ENCODE results near the gene NCF4.

NCF4 gene

DNA sequence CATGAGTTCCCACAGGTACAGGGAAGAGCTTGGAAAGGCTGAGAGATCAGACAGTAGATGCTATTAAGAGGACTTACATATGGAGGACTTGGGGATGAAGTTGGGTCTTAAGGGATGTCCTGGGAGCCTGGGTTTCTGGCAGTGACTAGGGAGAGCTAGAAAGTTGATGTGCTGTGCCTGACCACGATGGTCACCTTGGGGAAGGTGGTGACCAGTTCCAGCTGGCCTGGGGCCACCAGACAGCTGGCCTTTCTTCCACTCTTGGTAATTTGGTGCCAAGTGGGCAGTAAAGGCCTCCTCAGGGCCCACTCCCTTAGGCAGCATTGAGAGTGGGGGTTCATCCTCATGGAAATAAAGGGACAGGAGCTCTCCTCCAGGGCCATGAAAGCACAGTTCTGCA lies 38.7 kb downstream of the NCF4 start:
- DNase-seq: no peak

DNA sequence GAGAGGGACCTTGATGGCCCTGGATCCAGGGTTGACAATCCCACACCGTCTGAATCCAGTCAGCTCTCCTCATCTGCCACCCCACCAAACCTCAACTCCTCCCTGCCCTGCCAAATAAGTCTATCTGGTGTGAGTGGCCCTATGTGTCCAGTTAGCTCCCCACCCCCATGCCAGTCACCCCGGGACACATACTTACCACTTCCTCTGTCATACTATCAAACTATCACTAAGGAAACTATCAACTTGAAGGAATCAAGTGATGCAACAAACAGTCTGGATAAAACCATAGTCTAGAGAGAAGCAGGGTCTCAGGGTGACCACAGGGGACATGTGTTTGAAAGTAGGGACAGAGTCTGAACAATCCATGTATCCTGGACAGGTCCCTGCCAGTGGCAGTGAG lies 39.4 kb downstream of the NCF4 start:
- DNase-seq: no peak

DNA sequence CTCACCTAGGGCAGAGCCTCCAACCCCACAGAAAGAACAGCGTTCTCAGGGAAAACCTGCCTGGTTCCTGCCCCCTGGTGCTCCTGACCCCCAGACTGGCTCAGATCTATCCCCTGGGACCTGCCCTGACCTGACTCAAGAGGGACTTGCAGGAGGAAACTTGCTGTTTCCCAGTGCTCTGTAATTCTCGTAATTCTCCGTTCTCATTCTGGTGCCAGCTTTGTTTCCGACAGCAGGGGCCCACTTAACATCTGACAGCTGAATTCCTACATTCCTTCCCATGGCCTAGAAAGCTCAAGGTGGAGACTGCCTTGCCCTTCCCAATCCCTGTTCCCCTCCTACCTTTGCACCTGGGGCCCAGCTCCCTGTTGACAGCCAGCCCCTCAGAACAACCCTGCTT lies 40.1 kb downstream of the NCF4 start:
- DNase-seq: no peak

DNA sequence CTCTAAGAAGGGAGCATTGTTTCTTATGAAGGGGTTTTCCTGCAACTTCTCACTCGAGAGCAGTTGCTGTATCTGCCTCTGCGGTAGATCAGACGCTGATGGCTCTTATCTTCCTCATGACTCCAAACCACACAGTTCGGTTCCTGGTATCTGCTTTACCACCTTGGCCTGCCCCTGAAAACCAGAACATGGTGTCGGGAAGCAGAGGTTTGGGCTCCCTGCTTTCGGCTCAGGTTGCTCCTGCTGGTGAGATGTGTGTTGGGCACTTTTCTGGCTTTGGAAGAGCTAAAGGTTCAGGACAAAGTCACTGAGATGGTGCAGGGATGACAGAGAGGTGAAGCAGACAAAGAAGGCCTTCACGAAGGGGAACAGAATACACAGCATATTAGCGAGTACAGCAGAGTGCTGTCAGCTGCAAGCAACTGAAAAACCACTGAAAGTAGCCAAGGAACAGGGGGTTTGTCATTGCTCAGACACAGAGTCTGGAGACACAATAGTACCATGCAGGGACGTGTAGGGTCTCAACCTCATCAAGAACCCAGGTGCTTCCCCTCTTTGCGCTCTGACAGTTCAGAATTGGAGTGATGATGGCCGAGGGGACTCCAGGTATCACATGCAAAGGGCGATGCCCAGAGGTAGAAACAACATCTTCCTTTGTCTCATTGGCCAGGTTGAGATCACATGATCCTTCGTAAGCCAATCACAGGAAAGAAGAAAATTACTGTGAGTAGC lies 40.8 kb downstream of the NCF4 start:
- DNase-seq: no peak

DNA sequence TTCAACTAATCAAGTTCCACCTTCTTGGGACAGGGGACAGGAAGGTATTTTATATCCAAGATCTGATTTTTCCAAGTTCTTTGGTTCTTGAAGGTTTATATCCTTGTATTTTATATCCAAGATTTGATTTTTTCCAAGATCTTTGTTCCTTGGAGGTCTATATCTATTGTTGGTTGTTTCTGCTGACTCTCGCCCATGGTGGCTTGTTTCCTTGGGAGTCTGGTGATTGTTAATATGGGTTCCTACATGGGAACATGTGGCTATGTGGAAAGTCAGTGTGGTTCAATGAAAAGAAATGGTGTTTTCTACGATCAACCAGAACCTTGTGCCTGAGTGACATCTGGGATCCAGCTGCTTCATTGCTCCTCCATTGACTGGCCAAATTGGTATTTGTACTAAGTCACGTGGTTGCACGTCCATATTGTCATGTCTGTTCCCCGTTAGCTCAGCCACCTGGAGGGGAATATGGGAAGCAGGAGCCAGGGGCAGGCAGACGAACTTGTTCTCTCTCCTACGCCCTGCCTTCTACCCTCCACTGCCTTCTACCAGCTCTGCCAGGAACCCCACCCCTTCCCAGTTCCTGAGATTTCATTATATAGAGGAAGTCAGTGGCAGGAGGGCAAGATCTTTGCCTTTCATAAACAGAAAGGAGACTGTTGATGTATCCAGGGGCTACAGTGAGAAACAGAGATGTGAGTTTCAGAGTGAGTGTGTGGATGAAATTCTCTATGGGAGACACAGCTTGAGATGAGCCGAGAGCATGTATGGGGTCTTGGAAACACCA lies 41.5 kb downstream of the NCF4 start:
- no peak for DNase-seq

DNA sequence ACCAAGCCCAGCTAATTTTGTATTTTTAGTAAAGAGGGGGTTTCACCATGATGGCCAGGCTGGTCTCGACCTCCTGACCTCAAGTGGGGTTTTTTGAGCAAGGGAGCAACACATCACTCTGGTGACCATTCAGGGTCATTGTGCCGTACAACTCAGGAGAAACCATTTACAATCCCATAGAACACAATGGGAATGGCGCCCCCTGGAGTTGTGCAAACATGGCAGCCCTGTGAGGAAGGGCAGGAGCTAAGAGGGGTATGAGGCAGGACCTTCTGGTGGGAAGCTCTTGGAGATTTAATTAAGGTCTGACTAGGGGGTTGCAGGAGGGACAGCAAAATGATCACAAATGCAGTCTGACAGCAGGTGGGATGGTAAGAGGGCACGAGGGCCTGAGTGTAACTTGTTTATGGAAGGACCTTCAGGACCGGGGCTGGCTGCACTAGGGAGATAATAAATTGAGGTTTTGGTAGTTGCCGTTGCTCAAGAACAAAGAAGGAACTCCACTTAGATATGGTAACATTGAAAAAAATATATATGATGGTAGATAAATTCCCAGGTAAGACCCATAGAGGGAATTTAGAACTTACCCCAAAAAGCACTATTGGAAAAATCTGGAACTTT lies 43.6 kb downstream of the NCF4 start:
- DNase-seq: no peak

DNA sequence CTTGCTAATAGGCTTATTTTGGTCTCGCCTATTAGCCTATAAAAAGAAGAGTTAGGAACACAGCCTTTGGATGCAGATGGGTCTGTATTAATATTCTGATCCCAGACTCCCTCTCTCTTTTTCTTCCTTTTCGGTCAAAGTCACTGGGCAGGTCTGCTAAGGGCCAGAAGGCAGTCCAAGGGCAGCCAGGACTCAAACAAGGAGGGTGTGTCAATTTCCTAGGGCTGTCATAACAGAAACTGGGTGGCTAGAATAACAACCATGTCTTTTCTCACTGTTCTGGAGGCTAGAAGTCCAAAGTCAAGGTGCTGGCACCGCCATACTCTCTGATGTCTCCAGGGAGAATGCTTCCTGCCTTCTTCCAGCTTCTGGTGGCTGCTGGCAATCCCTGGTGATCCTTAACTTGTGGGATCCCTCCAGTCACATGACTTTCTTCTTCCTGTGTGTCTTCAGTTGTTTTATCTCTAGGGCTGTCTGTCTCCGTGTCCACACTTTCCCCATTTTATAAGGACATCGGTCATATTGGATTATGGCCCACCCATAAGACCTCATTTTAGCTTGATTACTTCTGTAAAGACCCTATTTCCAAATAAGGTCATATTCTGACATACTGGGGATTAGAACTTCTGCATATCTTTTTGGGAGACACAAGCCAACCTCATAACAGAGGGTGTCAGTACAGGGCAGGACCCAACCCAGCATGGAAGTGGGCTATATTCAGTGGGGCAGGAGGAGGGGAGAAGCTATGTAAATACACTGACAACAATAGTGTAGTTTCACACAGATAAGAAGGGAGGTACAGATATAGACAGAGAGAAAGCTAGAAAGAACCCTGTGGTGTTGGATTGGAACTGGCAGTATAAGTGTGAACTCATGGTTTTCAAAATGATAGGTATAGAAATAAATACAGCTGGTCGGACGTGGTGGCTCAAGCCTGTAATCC lies 46.7 kb downstream of the NCF4 start:
- DNase-seq: no peak

DNA sequence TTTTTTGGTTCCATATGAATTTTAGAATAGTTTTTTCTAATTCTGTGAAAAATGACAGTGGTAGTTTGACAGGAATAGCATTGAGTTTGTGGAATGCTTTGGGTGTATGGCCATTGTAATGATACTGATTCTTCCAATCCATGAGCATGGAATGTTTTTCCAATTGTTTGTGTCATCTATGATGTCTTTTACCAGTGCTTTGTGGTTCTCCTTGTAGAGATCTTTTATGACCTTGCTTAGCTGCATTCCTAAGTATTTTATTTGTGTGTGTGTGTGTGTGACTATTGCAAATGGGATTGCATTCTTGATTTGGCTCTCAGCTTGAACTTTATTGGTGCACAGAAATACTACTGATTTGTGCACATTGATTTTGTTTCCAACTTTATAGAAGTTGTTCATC lies 49.7 kb downstream of the NCF4 start:
- no peak for DNase-seq

DNA sequence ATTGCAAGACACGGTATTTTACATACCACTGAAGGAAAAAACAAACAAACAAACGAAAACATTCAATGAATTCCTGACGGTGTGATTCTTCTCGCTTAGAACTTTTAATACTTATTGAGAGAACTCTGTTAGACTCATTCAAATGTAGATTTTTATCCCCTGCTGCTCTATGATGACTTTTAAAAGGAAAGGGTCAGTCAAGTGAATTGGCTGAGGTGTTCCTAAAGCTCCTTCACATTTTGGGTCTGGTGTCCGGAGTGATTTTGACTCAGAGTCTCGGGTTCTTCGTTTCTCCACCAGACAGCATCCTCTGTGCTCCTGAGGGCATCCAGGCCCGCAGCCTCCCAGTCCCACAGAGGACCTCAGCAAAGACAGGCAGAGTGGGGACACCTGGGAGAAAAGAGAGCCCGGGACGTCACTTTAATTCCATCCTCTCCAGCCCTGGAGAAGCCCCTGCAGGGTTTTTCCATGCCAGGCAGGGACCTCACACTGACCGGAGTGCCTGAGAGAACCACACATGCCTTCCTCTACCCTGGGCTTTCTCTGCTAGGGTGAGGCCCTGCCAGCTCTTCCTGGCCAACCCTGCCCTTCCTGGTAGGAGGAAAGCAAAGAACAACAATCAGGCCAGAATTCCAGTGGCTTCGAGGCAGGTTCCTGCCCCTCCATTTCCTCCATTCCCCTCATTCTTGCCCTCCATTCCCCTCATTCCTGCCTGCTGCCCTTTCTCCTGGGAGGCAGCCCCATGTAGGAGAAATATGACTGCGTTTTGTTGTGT lies 51.3 kb downstream of the NCF4 start:
- DNase-seq: no peak

DNA sequence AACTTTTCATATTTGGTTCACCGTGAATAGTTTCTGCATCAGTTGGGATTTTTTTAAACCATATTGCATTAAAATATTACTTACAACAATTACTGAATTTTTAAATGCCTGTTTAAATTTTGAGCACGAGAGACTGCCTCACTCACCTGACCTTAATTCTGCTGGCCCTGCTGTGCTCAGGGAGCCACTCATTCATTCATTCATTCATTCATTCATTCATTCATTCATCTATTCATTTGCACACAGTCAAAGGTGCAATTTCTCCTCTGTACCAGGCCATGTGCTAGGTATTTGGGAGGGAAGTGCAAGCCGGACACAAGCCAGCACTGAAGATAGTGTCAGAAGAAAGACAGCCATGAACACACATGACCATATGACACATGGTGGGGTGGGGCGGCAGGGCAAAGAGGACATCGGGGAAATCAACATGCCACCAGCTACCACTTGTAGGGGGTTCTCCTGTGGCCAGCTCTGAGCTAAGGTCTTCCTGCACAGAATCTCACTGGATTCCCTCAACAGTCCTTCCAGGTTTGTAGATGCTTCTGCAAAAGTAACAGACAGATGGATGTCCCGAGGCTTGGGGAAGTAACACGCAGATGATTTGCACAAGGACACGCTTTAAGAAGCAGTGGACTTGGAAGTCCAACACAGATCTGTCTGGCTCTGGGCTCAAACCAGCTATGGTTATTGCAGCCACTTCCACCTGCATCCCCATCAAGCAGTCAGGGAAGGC lies 52.1 kb downstream of the NCF4 start:
- DNase-seq: no peak

DNA sequence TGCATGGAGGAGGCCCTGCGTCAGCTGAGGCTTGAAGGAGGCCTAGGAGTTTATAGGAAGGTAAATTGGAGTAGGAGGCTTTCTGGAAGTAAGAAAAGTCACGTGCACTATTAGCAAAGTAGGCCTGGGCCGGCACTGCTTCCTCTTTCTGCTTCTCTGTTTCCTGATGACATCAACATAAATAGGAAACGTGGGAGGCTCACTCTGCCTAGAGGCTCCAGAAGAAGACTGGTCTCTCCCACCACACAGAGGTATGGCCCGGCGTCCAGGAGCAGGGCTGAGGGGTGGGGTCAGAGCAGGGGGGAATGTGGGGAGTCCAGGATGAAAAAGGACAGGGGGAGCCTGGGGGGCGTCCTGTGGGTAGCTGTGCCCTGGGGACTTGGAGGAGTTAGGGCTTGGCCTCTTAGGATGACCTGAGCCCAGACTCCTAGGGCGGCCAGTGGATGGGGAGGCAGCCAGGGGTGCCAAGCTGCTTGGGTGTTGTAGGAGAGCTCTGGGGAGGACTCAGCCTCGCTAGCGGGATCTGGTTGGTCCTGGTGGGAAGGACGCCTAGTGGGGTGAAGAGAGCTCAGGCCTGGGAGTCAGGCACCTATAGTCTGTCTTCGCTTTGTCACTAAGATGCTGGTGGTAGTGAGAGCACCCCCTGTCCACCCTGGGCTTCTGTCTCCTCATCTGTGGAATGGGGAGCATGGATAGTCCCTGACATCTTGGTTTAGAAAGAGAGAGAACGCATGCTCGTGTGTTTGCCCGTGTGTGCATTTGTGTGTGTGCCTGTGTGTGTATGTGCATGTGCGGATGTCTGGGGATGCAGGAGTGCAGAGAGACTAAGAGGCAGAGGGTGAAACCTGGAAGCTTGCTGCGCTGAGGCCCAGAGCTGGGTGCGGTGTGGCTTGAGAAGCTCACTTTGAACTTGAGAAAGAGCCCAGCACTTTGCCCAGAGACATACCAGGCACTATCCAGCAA lies 52.9 kb downstream of the NCF4 start, which contains the start of gene CSF2RB:
Gene CSF2RB, plus strand, starts transcription at position 202 of the 963 bp plus-strand sequence. CDS start 8,580 bp downstream, outside the sequence.
- peak; percentile 62 to 65 for DNase-seq

DNA sequence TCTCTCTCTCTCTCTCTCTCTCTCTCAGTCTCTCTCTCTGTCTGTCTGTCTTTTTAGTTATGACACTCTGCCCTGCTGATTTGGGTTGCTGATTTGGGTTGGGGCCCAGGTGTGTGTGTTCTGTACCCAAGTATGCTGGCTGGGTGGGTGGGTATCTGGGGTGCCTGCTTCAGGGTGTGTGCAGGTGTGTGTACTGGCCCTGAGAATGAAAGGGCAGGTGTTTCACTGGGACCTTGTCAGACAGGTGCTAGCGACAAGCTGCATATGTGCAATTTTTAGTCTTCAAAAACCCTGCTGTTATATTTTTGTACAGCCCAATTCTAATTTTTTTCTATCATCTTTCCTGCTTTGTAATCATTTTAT lies 53.6 kb downstream of the NCF4 start:
- DNase-seq: no peak

DNA sequence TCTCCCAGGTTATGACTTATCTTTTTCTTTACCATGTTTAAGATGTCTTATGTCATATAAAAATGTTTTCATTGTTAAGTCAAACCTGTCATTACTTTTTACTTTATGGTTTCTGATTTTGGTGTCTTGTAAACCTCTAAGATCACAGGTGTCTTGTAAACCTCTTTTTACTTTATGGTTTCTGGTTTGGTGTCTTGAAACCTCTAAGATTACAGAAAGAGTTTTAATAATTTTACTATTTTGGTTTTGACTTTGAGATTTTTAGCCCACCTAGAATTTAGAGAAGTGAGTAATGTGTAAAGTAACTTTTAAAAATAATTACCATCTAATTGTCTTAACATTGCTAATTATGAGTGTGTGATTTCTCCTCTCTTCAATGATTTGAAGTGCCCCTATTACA lies 55.2 kb downstream of the NCF4 start:
- no peak for DNase-seq

DNA sequence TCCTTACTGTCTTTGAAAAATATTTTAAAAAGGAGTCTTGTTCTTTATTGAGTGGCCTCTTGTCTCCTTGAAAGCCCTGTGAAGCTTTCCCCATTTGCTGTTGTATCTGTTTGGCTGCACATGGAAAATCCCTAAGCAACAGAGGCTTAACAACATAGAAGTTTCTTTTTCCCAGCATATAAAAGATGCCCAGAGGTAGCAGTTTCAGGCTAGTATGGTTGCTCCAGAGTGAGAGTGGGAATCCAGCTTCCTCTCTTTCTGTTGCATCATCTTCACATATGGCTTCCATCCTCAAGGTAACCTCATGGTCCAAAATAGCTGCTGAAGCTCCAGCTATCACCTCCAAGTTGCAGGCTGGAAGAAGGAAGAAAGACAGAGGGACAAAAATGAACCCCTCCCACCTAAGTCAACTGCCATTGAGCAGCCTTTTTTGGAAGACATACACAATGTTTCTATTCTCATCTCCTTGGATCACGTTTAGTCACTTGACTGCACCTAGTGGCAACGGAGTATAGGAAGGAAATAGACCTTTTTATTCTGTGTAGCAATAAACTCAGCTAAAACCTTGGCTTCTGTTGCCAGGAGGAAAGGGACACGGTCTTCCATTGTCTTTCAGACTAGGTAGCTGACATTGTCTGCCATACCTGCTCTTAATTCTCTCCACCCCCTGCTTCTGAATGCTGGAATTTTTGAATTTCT lies 57.9 kb downstream of the NCF4 start:
- DNase-seq: no peak

DNA sequence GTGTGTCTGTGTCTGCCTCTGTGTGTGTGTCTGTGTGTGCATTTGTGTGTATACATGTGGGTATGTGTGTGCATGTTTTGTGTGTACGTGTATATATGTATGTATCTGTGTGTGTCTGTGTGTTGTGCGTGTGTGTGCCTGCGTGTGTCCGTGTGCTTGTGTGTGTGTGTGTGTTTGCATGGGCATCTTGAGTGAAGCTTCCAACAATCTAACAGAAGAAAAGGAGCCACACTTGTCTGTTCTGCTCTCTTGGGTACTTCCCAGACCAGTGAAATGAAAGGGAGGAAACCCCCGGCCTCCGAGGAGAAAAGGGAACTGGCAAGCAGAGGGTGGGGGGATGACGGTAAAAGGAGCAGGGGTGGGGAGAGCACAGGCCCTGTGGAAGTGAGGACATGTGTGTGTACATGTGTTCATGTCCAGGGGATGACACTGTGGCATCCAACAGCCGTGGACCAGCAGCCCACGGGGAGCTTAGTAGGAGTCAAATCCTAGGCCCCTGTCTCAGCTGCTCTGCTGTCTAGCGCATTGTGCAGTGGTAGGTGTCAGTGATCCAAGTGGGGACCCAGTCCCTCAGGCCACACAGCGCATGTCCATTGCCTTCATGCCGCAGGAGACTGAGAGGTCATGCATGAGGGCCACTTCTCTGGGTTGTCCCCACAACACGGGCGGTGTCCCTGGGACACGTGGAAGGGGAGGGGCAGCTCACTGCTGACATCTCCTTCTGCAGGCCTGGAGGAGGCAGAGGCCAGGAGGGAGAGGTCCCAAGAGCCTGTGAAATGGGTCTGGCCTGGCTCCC lies 60.7 kb downstream of the NCF4 start:
- DNase-seq: peak; percentile 28 to 78

DNA sequence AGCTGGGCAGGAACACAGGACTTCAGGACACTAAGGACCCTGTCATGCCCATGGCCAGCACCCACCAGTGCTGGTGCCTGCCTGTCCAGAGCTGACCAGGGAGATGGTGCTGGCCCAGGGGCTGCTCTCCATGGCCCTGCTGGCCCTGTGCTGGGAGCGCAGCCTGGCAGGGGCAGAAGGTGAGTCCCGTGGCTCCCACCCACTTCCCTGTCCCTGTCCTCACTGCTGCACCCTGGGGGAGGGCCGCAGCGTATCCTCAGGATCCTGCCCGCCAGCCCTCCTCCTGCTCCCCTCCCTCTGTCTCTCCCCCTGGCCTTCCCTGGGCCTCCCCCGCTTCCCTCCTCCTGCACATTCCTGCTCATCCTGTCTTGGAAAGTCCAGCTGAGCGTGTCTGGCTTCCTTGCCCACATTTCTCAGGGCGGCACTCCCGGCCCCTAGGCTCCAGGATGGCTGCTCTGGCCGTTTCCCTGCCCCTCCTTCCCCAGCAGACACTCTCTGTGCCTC lies 61.4 kb downstream of the NCF4 start:
- DNase-seq: no peak

DNA sequence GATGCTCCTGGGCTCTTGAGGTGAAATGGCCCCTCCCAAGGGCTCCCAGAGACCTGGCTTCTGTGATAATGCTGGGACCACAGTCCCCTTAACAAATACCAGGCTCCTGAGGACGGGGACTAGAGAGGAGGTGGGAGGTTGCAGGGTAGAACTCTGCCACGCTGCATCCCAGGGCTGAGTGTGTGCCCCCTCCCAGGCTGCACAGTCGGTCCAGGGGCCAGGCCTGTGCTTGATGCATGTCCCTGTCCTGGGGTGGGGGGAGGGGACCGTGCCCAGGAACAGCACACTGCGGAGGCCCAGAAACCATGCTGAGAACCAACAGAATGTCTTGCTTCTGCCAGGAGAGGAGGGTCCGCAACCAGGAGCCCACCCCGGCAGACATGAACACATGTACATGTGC lies 61.9 kb downstream of the NCF4 start:
- DNase-seq: no peak

DNA sequence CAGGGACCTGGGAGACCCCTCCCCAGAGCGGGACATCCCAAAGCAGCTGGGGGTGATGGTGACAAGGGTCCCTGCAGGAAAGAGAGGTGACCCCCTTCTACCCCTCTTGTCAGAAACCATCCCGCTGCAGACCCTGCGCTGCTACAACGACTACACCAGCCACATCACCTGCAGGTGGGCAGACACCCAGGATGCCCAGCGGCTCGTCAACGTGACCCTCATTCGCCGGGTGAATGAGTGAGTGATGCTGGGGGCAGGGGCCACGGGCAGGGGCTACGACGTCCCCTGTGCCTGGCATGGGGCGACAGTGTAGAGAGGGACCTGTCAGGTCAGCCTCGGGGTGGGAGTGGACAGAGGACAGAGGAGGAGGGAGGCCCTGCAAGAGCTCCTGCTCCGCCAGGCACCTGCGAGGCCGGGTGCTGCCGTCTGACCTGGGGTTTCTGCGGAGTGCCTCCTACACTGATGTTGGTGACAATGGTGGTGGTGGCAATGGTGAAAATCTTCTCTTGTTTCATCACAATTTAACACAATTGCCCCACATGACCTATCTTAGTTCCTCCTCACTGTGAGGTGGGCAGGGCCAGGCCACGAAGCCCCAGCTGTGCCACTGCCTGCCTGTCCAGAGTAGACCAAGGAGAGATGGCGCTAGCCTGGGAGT lies 62.5 kb downstream of the NCF4 start:
- DNase-seq: no peak
